ENCODE data around the gene UNC5B.

DNA sequence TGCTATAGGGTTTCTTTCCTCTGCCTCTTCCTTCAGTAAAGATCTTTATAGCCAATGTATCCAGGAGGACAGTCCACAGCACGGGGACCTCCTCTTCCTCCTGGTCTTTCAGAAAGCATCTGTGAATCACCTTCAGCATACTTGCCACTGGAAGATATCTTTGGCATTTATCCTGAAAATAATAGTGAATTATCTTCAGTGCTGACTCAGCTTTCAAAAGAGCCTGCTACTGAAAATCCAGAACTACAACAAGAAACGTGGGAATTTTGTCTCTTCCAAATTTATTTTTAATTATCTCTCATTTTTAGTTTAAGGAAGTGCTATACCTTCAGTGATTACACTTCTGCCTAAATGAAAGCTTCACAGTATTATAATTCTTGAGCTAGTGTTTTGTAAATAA lies 7.6 kb upstream of the UNC5B start:
- TF ChIP-seq POLR2AphosphoS5 (IDR thresholded peaks at IDR 0.05; ENCODE audit: low read depth, low read length) (no peak), POLR2A (IDR thresholded peaks at IDR 0.05; ENCODE audit: low read depth, low read length) (no peak), TAF1 (IDR thresholded peaks at IDR 0.05; ENCODE audit: low read depth, low read length) (no peak), POU2F2 (IDR thresholded peaks at IDR 0.05; ENCODE audit: low read depth, low read length) (no peak), SPI1 (IDR thresholded peaks at IDR 0.05; ENCODE audit: low read depth, low read length) (no peak), PAX5 (IDR thresholded peaks at IDR 0.05; ENCODE audit: insufficient read depth, low read length, severe bottlenecking) (no peak)
